Stimulated activated CD8-positive, alpha-beta memory T cell treated with anti-CD3 and anti-CD28 coated beads, Interleukin-7, amount 100 ng/mL, for 24 hours (primary cell): ENCODE results near the gene DSCAML1.

Experiments used
- DNase-seq: peaks from one replicate; pipeline ENCODE4 v3.0.0-alpha.2; 2020; ENCODE audit warnings: low read depth

Gene DSCAML1

DNA sequence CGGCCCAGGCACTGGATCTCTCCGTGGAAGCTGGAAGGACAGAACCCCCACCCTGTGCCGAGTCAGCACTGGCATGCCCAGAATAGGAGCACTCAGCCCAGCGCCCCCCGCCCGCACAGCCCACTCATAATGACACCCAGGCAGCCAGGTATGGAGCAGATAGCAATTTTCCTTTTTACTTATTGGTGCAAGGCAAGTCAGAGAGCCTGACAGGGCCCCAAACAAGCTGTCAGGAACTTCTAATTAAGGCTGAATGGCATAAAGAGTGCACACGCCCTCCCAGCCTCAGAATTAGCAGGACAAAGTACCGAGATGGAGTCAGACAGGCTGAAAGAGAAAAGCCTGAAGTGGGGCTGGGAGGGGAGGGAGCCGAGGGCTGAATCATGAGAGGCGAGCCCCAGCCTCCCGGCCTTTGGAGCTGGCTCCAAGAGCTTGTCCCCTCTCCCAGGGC lies 76.9 kb downstream of the DSCAML1 start:
- DNase-seq: no peak

DNA sequence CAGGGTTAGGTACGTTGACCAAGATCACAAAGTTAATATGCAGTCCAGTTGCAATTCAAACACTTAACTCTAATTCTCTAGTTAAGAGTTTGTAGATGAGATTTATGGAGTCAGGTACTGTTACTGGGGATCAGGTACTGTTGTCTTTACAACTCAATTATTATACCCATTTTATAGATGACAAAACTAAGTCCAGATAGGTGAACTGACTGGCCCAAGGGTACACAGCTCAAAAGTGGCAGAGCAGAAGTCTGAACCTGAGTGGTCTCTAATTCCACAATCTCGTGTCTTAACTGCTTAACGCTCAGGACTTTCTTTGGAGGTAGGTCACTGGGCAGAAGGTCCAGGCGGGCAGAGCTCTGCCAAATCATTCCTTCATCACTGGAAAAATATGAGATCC lies 77.5 kb downstream of the DSCAML1 start:
- DNase-seq: no peak

DNA sequence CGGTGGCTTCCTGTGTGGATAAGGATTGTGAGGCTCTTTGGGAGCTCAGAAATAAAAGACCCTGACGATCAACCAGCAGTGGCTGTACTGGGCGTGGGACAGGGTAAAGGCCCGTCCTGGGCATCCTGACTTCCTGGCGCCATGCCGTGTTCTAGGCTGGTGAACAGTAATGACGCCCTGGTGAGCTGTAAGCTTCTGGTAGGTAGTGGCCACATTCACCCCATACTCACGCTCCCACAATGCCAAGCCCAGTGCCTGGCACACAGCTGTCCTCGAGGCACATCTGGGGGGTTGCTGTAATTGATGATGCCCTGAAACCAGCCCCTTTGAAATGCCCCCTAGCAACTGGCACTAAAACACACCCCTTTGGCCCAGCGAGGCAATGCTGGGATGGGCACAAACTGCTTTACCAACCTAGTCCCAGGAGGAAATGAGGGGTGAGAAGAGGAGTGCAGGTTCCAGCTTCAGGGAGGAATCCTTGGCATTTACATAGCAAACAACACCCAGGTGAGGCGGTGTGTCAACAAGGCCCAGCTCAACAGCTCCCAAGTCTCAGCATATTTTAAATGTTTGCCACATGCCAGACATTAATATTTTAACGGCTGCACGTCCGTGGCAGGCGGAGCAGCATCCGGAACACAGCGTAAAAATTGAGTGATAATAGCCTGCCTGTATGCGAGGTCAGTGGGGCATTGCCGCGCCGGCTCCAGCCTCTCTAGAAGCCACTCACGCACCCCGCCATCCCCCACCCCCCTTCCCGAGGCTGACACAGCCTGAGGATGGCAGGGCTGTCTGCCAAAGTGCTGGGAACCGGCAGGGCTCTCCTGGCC lies 79.3 kb downstream of the DSCAML1 start:
- no peak for DNase-seq

DNA sequence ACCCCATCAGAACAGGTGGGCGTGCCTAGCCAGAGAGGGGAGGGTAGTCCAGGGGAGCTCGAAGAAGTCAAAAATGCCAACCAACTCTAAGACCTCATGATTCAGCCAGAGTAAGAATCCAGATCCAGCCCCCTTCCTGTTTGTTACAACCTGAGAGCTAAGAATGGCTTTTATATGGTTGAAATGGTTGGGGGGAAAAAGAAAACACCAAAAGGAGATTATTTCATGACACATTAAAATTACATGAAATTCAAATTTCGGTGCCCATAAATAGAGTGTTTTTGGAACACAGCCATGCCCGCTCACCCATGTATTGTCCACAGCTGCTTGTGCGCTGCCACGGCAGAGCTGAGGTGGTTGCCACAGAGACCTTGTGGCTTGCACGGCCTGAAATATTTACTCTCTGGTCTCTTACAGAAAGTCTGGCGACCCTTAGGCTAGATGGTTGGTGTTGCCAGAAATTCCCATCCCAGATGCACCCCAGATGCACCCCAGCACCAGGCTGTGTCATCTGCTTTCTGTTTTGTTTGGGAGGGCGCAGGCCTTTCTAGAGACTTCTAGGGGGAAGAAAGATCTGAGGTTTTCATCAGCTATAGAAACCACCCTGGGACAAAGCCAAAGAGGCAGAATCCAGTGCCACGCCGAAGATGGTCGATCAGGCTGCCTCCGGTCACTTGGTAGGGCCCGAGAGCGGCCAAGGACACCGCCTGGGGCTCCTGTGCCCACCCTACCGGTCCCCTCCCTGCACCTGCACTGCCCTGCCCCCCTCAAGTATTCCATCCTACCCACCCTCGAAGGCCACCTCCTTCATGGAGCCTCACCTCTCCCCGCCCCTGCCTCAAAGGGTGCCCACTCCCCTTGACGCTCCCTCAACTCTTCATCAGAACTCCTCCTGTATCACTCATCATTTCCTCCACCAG lies 80.2 kb downstream of the DSCAML1 start:
- DNase-seq: no peak

DNA sequence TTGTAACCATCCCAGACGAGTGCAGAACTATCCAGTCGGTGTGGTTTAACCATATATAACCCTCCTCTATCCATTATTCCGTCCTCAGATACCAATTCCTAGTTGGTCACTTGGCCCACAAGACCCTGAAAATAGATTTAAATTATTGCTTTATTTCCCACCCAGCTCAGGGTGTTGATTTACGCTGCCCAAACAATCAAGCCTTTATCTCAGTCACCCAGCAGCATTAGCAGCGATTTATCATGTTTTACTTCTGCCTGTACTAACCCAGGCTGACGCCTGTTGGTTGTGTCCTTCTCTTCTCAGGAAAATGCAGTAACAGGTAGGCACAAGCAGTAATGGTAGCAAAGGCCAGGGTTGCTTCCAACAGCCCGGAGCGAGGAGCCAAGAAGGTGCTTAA lies 81.2 kb downstream of the DSCAML1 start:
- no peak for DNase-seq

DNA sequence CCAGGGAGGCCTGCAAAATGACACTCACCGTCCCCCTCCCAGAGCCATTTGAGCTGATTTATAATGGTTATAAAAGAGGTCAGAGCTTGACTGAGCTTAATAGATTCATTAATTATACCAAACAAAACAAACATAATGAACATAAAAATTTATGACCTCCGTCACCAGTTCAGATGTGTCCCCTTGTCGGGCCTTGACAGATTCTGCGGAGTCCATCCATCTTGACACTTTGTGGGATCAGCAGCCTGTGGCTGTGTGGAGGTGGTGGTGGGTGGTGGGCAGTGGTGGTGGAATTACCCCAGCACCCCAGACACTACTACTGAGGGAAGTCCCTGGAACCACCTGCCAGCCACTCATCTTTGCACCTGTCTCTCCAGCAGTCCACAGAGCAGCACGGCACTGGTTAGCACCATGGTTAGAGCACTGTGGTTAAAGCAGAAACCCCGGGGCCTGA lies 83.5 kb downstream of the DSCAML1 start:
- no peak for DNase-seq

DNA sequence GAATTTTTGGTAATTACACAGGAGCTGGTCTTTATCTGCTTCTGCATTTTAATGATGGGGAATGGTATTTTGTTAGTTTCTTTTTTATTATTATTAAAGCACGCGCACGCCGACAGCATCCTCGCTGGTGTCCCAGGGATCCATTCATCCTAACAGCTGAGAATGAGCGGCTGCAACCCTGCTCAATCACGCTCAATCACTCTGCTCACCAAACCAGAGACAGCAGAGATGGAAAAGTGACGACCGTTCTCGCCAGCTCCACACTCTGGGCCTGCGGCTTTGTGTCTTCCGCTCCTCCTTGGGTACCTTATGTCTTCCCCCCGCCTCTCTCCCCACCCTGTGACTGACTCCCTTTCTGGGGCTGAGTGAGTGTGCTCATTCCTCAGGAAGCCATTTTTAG lies 84.5 kb downstream of the DSCAML1 start:
- no peak for DNase-seq

DNA sequence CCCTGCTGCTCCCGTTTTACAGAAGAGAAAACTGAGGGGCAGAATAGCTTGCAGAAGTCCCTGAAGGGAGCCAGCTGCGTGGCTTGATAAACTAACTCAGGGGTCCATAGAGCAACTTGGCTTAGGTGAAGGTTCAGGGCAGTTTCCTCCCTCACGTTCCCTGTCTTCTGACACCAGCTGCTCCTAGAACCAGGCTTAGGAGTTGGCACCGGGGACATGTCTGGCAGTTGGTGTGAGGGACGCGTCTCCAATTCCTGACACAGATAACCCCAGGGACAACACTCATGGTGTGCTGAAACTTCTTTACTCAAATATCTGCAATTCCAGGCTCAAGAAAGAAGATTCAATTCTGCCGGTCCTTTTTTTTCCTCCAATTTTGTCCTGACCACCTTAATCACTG lies 85.7 kb downstream of the DSCAML1 start:
- no peak for DNase-seq

DNA sequence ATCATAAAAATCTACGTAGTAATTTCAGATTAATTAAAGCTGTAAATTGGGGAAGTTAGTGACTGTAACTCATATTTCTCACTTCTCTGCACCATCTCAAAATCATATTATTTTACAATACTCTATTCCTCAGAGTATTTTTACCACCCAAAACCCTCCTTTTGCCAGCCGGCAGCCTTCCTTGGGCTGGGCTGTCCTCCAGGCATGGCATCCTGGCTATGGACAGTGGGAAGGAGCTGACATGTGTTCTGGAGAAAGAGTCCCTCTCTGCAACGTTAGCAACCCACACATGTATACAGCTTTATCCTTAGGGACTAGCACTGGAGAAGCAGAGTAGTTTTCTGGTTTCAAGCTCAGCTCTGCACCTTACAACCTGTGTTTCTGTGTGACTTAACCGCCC lies 86.8 kb downstream of the DSCAML1 start:
- DNase-seq: no peak

DNA sequence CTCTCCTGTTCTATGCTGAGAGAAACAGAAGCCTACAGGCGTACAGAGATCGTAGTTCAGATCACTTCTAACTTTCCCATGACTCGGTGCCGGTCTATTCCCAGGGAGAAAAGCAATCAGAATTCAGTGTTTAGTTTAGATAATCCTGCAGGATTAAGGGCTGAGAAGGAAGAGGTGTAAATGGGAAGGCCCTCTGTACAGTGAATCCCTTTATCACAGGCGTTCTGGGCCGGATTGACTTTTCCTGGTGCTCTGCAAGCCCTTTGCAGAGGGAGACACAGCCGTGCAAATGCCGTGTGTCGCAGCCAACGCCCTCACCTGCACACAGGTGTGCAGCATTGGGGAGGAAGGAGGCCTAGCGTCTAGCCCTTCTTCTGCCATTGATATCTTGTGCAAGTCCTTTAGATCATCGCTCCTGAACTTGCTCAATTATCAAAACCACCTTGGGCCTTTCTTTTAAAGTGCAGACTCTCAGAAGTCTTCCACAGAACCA lies 90.6 kb downstream of the DSCAML1 start:
- no peak for DNase-seq

DNA sequence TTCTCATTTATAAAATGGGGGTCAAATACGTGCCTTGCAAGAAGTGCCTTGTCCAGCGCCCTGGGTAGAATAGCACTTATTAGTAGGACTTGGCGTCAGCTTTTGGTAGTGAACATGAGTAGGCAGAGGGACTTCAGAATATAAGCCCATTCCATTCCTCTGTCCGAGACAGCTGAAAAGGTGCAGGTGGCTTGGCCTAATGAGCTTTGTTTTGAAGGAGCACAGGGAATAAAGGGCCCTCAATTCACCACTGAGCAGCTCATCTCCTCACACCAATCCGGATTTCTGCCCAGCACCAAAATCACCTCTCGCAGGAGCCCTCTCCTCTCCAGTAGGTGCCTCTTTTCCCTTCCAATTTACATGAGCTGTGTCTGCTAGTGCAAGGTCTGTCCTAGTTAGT lies 91.2 kb downstream of the DSCAML1 start:
- DNase-seq: no peak

DNA sequence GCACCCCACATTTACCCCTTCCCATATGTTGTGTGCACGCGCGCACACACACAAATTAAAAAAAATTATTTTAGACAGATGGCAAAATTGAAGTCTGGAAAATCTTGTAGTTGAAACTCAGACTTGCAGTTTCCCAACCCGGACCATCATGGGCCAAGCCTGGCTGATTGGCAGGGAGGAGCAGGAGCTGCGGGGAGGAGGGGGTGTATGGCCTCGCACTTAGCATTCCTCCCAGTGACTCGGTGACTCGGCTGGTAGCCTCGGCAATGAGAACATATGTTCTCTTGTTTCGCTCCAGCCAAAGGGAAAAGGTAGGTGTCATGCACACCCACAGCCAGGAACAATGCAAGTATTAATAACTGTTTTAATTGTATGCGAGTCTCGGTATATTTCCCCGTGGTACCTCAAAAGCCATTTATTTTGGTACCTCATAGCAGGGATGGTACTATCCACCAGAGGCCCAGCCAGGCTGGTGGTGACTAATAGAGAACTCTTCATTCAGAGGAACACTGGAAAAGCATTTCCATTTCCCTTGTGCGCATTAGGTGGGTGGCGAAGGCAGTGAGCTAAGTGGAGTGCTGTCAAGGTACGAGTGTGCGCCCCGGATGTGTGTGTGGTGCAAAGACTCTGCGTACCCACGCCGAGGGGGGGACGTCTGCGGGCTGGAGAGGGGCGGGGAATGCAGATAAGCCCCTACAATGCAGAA lies 92.5 kb downstream of the DSCAML1 start:
- DNase-seq: no peak

DNA sequence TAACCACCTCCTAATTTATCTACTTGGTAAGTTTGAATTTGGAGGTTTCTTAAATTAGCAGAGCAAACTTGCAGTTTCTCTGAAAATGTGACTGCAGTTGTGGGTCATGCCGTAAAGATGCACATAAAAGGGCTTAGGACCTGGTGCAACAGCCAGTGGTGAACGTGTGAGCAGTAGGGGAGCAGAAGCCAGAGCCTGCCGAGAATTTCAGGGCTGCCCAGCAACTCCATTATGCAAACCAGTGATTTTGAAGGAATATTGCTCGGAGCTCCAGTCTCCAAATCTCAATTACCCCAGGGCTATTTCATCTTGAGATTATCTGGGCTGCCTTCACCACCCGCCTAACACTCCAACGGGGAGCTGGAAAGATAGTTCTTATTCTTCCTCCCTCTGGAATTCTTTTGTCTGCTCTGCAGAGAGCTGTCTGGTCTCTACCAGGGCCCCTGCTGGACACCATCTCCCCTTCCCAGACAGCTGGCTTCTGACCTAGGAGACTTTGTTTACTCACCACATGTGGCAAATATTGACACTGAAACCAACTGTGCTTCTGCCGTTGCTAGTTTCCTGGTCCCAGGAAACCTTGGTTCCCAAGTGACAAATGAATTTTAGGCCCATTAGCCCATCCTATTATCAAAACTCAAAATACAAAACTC lies 93.9 kb downstream of the DSCAML1 start:
- DNase-seq: no peak

DNA sequence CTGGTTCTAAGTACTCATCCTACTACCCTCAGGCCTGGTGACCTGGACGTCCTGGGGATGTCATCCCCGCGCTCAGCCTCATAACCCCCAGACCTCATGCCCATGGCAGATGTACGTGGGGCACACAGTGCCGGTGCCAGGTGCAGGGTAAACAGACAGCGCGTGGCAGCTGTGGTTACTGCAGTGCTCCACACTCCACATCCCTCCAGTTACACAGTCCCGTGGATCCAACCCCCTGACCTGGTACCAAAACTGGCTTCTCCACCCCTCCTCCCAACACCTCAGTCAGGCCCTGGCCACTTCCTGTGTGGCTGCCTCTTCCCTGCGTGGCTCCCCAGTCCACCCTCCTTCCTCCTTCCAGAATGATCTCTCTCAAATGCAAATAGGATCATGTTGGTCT lies 95.2 kb downstream of the DSCAML1 start:
- DNase-seq: no peak

DNA sequence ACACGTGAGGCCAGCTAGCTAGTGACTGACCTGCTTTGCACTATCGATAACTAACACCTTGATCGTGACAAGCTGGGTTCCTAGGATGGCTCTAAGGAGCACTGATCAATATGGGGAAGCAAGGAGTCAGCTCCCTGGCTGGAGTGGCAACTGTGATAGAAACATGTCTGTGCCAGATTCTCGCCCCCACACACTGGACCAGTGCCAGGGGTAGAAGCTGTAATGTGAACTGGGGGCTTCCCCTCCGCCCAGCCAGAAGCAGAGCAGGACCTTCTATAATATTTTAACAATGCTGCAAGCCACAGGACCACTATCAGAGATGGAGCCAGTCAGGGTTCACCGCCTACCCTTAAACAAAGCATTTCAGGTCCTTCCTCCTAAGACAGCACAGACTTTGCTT lies 96.5 kb downstream of the DSCAML1 start:
- DNase-seq: no peak

DNA sequence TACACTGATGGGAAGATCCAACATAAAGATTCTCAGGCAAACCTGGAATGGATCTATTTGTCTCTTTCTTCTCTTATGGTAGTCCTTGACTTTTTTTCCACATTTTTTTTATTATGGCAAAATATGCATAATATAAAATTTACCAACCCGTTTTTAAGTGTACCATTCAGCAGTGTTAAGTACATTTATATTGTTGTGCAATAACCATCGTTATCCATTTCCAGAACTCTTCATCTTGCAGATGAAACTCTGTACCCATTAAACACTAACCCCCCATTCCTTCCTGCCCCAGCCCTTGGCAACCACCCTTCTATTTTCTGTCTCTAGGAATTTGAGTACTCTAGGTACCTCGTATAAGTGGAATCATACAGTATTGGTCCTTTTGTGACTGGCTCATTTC lies 99.7 kb downstream of the DSCAML1 start:
- DNase-seq: no peak

DNA sequence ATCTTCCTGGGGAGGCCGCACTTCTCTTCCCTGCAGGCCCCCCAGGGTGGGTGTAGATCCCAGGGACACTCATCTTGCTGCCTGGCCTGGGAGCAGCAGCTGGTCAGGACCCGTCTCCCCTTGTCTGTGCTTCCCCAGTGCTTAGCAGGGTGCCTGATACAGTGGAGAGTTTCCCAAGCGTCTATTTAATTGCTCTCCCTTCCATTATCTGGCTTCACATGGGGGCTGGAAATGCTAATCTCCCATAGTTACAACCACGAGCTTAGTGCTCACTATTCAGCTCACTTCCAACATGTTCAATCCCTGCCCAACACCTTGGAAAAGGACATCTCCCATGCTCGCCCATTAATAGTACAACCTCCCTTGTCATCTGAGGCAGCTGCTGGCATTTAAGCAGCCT lies 100.5 kb downstream of the DSCAML1 start:
- DNase-seq: no peak

DNA sequence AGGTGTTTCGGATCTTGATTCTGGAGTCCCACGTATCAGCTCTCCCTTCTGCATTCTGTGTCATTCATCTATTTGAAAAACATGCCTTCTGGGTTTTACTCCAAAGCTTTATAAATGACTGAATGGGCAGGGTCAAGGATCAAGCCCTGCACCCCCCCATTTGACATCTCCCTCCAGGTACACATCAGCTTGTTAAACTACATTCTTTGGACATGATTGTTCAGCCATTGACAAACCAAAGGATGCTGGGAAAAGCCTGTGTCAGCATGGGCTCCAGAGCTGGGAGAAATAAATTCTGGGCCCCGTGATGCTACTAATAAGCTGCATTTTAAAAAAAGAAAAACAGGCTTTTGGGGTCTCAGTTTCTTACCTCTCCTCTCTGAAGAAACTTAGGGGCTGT lies 103.7 kb downstream of the DSCAML1 start:
- DNase-seq: no peak

DNA sequence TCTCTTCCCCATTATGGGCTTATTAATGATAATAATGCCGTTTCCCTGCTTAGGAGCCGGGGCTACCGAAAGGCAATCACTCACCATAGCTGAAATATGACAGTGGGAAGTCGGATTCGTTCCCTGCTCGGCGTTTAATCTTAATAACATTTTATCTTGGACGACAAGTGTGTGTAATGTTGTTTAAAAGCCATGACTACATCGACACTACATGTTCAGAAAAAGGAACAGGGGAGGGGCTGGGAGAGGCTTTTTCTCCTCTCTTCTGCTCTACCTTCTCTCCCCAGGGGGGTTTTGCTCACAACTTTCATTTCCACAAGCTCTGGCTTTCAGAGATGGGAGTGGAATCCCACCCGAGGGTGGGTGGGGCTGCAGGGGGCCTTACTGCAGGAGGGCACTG lies 105.5 kb downstream of the DSCAML1 start:
- no peak for DNase-seq

DNA sequence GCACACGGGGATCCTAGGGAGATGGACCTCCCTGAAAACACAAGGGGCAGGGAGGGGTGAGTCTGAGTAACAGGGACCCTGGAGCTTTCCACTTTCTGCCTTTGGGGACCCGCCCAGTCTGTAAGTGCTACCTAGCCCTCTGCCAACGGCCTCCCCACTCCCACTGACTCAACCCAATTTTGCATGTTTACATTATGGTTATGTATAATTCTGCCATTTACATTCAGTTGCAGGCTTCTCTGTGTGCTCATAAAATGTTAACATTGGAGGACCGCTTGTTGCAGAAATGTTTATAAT lies 105.8 kb downstream of the DSCAML1 start:
- no peak for DNase-seq

DNA sequence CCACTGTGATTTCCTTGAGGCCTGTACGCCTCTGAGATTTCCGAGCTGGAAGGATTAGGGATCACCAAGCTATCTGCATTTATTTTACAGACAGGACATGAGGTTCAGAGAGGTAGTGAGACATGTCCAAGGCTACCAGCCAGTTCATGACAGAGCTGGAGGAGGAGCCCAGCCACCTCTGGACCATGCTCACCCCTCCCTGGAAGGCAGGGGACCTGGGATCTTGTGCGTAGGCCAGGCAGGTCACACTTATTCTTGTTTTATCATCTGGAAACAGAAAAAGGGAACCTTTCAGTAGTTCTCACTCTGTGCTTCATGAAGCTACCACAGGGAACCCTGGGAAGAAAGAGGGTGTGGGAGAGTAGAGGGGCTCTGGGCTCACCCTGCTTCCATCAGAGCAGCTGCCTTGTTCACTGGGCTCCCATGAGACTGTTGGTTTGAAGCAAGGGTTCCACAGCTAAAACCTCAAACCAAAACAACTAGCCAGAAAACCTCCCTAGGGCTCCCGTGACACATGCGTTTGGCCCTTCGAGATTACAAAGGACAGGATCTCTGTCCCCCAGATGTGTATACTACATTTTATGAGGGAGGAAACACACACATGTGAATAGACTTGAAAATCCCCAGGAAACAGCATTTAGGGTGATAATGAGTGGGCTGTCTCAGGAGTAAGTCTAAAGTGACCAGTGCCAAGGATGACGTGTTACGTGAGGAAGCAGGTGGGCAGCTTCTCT lies 106.4 kb downstream of the DSCAML1 start:
- DNase-seq: no peak
